Large intestine (tissue), 12 donors: ENCODE measurements around the gene MYOCOS. TPM values are rescaled to one million over a fixed set of nuclear protein-coding genes. Genes with fewer than 3 reads are reported as not detected.
A peak's percentile ranks its signal among the peaks of the same experiment; 100 is the strongest.

Source experiments
- DNase-seq, 2 donors: peaks; one replicate each; pipeline versions ENCODE4 v3.0.0 to v3.0.0-alpha.2; 2013
- H3K27ac ChIP-seq: one replicate; pipeline ENCODE4 v1.5.1; 2013; ENCODE audit warnings: low read length
- H3K27me3 ChIP-seq: 2 replicates; pipeline ENCODE4 v1.6.1; 2013; ENCODE audit warnings: low read length; ENCODE audit not compliant: control insufficient read depth, insufficient read depth
- H3K36me3 ChIP-seq: 2 replicates; pipeline ENCODE4 v1.6.1; 2013; ENCODE audit warnings: low read length; ENCODE audit not compliant: control insufficient read depth, insufficient read depth
- H3K4me1 ChIP-seq: one replicate; pipeline ENCODE4 v1.6.1; 2013; ENCODE audit warnings: low read length; ENCODE audit not compliant: control insufficient read depth, insufficient read depth
- H3K4me3 ChIP-seq: one replicate; pipeline ENCODE4 v1.5.1; 2013; ENCODE audit warnings: low read length
- H3K9me3 ChIP-seq: one replicate; pipeline ENCODE4 v1.6.1; 2013; ENCODE audit warnings: mild to moderate bottlenecking, low read depth, low read length, moderate library complexity; ENCODE audit not compliant: control insufficient read depth
- WGBS: methylation state at CpG from one replicate; pipeline ENCODE4 v1.1.5; 2013; ENCODE audit warnings: low lambda C conversion rate; ENCODE audit not compliant: insufficient coverage; 5-methylcytosine and 5-hydroxymethylcytosine counted together
- long read RNA-seq, 11 donors: transcript quantifications; one replicate each; lab custom pipeline, GENCODE V29; 2026
- polyA plus RNA-seq: library from polyadenylated mRNA; unstranded; fragments of 120-200 nt; gene quantifications from one replicate; pipeline ENCODE4 v1.2.1, GENCODE V29; 2013

The MYOCOS gene, protein sequence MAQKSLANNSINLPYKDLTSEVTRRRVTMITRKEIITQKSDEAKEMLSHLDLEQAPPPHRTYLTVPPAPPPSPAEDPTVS
- polyA plus RNA-seq, result not detected
- long read RNA-seq, donor 1, result 0 reads
- long read RNA-seq, donor 2, result 0 reads
- long read RNA-seq, donor 3, result 0 reads
- long read RNA-seq, donor 4, result 0 reads
- long read RNA-seq, donor 5, result 0 reads
- long read RNA-seq, donor 6, result 0 reads
- long read RNA-seq, donor 7, result 0 reads
- long read RNA-seq, donor 8, result 0 reads
- long read RNA-seq, donor 9, result 0 reads
- long read RNA-seq, donor 10, result 0 reads
- long read RNA-seq, donor 11, result 0 reads

DNA sequence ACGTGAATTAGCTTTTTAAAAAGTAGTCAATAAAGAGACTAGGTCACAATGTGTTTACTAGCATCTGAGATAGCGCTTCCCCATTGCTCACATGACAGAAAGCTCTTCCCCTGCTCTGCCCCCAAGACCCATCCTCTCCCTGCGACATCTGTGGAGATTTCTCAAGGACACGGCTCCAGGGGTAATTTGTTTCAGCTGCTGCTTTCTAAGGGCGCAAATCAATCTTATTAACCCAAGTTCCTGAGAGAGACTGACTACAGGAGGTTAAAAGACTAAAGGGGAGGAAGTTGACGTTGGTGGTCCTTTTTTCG, at the start of gene MYOCOS:
Gene MYOCOS (plus strand): TSS at position 92 of the 311 bp plus-strand sequence. CDS start 1,641 bp downstream, outside the sequence.
- DNase-seq, result no peak
- H3K9me3 ChIP-seq, result no peaks in the 10 kb centered on the region
- H3K36me3 ChIP-seq, result no peaks in the 10 kb centered on the region
- H3K4me3 ChIP-seq, result no peak within 1 kb of the TSS
- no CpG with 5 or more reads among the region's 7 CpGs for WGBS
- H3K27ac ChIP-seq, result no peak within 1 kb of the TSS
- no peaks in the 10 kb centered on the region for H3K4me1 ChIP-seq
- H3K27me3 ChIP-seq, result peaks cover 3% of the 10 kb centered on the region

DNA sequence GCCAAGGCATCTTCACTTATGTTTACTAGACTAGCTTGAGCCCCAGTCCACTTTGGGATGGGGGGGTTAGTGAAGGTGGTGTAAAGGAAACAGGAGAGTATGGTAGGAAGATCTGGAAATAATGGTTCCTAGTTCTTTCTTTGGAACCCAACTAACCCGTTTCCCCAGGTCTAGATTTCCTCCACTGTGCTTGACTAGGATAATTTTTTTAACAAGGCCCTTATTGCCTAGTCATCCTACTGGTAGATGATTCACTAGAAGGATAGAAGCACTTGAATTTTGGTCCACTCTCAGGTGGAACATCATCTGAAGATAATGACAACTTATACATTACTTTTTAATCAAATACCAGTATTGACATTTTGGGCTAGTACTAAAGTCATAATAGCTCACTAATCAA, 45.9 kb upstream of the MYOCOS start:
- no peaks in the 10 kb centered on the region for H3K9me3 ChIP-seq
- no peak for DNase-seq
- no peak overlapping the region for H3K4me3 ChIP-seq
- no CpG with 5 or more reads among the region's 1 CpG for WGBS
- no peak overlapping the region for H3K27ac ChIP-seq
- peaks cover 68% of the 10 kb centered on the region for H3K36me3 ChIP-seq
- H3K4me1 ChIP-seq, result no peaks in the 10 kb centered on the region
- no peaks in the 10 kb centered on the region for H3K27me3 ChIP-seq

DNA sequence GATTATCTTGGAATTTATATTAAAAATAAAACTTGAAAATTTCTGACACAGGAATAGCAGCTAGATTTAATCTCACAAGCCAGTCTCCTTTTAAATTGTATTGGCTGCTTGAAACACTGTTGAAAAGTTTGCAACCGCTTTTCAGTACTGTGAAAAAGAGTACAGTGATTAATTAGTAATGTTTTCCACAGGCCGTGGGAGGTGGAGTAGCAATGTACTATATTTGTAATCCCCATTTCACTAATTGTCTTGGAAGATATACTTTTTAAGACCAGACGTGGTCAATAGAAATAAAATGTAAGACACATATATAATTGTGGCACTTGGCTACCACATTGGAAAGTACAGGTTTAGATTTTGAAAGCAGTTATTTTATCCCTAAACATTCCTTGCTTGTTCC, 40.8 kb upstream of the MYOCOS start:
- DNase-seq, result no peak
- H3K27ac ChIP-seq, result no peak overlapping the region
- H3K4me1 ChIP-seq, result no peaks in the 10 kb centered on the region
- H3K27me3 ChIP-seq, result no peaks in the 10 kb centered on the region
- H3K9me3 ChIP-seq, result no peaks in the 10 kb centered on the region
- WGBS, result no CpG with 5 or more reads among the region's 3 CpGs
- no peak overlapping the region for H3K4me3 ChIP-seq
- H3K36me3 ChIP-seq, result peaks cover 81% of the 10 kb centered on the region

DNA sequence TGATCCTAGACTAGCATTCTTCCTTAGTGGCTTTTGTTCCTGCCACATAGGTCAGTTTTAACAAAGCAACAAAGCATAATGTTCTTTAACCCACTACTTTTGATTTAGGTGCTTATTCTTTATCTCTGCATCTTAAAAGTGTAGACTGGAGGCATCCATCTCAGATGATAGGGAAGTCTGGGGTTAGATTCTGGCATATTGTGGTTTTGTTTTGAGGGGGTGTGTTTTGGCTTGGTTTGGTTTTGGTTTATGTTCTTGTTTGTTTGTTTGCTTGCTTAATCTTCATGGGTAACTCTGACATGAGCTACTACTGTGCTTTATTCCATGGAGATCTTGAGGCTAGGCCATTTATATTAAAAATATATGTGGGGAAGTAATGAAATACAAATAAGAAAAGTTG, 40.3 kb upstream of the MYOCOS start:
- Histone ChIP-seq H3K9me3 (no peaks in the 10 kb centered on the region), H3K4me1 (no peaks in the 10 kb centered on the region), H3K36me3 (peaks cover 80% of the 10 kb centered on the region), H3K27ac (no peak overlapping the region), H3K4me3 (no peak overlapping the region), H3K27me3 (no peaks in the 10 kb centered on the region)
- no peak for DNase-seq

DNA sequence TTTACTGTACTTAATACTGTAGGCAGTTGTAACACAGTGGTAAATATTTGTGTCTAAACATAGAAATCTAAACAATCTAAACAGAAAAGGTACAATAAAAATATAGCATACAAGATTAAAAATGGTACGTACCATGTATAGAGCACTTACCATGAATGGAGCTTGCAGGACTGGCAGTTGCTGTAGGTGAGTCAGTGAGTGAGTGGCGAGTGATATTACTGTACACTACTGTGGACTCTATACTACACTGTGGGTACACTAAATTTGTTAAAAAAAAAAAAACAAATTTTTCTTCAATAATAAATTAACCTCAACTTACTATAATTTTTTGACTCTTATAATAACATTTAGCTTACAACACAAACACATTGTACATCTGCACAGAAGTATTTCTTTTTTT, 39.5 kb upstream of the MYOCOS start:
- no peak overlapping the region for H3K27ac ChIP-seq
- no peaks in the 10 kb centered on the region for H3K27me3 ChIP-seq
- WGBS, result 100% methylated on average over 1 of the region's 2 CpGs
- no peaks in the 10 kb centered on the region for H3K9me3 ChIP-seq
- H3K4me3 ChIP-seq, result no peak overlapping the region
- DNase-seq, result no peak
- H3K36me3 ChIP-seq, result peaks cover 82% of the 10 kb centered on the region
- no peaks in the 10 kb centered on the region for H3K4me1 ChIP-seq

DNA sequence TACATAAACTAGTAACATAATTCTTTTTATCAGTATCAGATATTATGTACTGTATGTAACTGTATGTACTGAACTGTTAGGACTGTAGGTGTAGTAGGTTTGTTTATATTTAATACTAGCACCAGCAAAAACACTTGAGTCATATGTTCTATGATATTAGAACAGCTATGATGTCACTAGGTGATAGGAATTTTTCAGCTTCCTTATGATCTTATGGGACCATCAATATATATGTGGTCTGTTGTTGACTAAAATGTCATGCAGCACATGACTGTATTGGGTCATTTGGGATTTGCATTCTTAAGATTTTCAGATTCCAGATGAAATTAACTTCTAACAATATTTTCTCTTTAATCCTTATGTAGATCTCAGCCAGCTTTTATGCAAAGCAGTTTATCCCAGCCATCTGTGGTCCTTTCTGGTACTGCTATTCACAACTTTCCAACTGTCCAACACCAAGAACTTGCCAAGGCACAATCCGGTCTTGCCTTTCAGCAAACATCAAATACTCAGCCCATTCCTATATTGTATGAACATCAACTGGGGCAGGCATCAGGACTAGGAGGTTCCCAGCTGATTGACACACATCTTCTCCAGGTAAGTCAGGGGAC, 38.3 kb upstream of the MYOCOS start:
- DNase-seq, result no peak
- WGBS, result no CpG with 5 or more reads among the region's 1 CpG
- Histone ChIP-seq H3K36me3 (peaks cover 81% of the 10 kb centered on the region), H3K4me1 (no peaks in the 10 kb centered on the region), H3K27ac (no peak overlapping the region), H3K4me3 (no peak overlapping the region), H3K9me3 (no peaks in the 10 kb centered on the region), H3K27me3 (no peaks in the 10 kb centered on the region)

DNA sequence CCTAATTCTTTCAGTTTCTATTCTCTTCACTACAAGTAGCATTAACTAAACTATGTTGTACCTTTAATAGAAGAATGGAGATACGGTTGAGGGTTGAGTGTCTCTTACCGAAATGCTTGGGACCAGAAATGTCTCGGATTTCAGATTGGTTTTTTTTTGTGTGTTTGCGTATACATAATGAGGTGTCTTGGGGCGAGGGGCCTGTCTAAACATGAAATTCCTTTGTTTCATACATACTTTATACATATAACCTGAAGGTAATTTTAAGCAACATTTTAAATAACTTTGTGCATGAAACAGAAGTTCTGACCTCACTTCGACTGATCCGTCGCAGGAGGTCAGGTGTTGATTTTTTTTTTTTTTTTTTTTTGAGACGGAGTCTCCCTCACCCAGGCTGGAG, 36.3 kb upstream of the MYOCOS start:
- Histone ChIP-seq H3K36me3 (peaks cover 80% of the 10 kb centered on the region), H3K4me1 (no peaks in the 10 kb centered on the region), H3K27me3 (no peaks in the 10 kb centered on the region), H3K9me3 (no peaks in the 10 kb centered on the region), H3K4me3 (no peak overlapping the region), H3K27ac (no peak overlapping the region)
- 97% methylated on average over 4 of the region's 9 CpGs for WGBS
- DNase-seq, result no peak

DNA sequence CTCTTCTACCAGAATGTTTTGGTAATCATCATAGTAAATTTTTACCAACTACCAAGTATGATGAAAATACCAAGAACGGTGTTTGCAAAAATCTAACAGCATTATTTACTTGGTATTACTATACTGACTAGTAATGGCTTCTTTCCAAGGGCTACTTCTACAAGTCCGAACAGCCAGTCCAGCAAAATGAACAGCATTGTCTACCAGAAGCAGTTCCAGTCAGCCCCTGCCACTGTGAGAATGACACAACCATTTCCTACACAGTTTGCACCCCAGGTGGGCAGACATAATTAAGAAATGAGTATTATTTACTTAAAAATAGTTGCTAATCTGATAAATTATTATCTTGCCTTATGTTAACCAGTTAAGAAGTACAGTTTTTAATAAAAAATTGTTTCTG, 33.8 kb upstream of the MYOCOS start:
- peaks cover 73% of the 10 kb centered on the region for H3K36me3 ChIP-seq
- DNase-seq, result no peak
- no peak overlapping the region for H3K27ac ChIP-seq
- no CpG with 5 or more reads among the region's 2 CpGs for WGBS
- H3K27me3 ChIP-seq, result no peaks in the 10 kb centered on the region
- no peaks in the 10 kb centered on the region for H3K4me1 ChIP-seq
- no peak overlapping the region for H3K4me3 ChIP-seq
- no peaks in the 10 kb centered on the region for H3K9me3 ChIP-seq

DNA sequence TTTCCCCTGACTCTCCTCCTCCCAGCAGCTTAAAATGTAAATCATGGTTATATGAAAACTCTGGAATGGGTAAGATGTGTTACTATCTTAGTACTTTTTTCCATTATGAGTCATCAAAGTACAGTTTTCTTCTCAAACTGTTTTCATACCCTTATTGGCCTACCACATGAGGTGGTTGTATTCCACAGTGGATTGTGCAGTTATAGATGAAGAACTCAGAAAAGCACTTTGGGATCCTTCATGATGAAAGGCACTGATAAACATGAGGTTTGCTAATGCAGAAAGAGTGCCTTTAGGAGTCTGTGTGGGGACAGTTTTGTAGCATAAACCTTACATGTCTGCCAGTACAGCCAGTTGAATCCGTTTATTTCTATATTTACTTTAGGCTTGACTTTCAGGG, 32.0 kb upstream of the MYOCOS start:
- 80% methylated on average over 1 of the region's 1 CpG for WGBS
- no peak for DNase-seq
- H3K27me3 ChIP-seq, result no peaks in the 10 kb centered on the region
- H3K27ac ChIP-seq, result no peak overlapping the region
- no peaks in the 10 kb centered on the region for H3K9me3 ChIP-seq
- H3K36me3 ChIP-seq, result peaks cover 65% of the 10 kb centered on the region
- H3K4me1 ChIP-seq, result no peaks in the 10 kb centered on the region
- no peak overlapping the region for H3K4me3 ChIP-seq

DNA sequence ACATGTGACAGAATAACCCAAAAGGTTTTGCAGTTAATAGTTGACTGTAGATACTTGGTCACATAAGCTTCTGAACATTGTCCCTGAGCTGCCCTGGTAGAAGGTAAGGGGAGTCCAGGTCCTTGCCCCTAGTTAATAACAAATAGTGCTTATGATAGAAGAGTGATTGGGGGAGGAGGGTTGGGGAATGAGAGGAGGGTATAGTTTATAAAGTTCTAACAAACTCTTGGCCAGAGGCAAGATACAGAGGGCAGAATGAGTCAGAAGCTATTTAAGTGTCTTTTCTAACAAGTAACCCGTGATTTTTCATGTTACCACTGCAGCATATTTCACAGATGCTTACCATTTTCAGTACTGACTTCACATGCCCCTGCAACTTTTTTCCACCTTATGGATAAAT, 26.7 kb upstream of the MYOCOS start:
- DNase-seq, result peak; percentile 68 to 72
- peak overlapping the region; percentile 73 for H3K27ac ChIP-seq

DNA sequence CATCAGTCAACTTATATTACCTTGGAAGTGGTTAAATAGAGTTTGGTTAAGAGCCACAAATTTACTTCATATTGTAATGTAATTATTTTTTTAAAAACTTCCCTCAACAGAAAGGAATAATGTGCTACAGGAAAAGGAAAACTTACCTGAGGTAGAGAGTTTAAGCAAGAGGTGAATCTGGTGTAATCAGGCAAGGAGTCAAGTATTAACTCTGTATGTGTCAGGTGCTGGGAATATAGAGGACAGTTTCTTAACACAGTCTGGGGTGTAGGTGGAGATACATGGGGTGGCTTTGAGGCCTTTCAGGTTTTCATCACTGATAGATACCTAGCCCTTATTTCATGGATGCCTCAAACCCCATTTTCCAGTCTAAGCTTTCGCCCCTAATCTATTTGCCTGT, 25.9 kb upstream of the MYOCOS start:
- no peaks in the 10 kb centered on the region for H3K27me3 ChIP-seq
- DNase-seq, result peak; percentile 12 to 37
- 100% methylated on average over 1 of the region's 1 CpG for WGBS
- H3K36me3 ChIP-seq, result peaks cover 21% of the 10 kb centered on the region
- no peaks in the 10 kb centered on the region for H3K4me1 ChIP-seq
- H3K4me3 ChIP-seq, result no peak overlapping the region
- no peaks in the 10 kb centered on the region for H3K9me3 ChIP-seq
- H3K27ac ChIP-seq, result peak overlapping the region; percentile 73

More for the DNA sequence above, 26.7 kb upstream of the MYOCOS start:
- H3K36me3 ChIP-seq, result peaks cover 26% of the 10 kb centered on the region
- H3K4me3 ChIP-seq, result no peak overlapping the region
- 80% methylated on average over 1 of the region's 1 CpG for WGBS
- H3K4me1 ChIP-seq, result no peaks in the 10 kb centered on the region
- no peaks in the 10 kb centered on the region for H3K27me3 ChIP-seq
- no peaks in the 10 kb centered on the region for H3K9me3 ChIP-seq
